Activated gamma-delta T cell treated with anti-CD3 and anti-CD28 coated beads, Interleukin-2, amount 50 U/mL, for 16 hours (primary cell): ENCODE results near the gene GRWD1.
"Not testable (repeated sequence)": the region's sequence is repeated elsewhere in the genome, so short reads cannot be mapped to it uniquely, and the experiment has no call there.

Experiments
- DNase-seq: peaks from one replicate; pipeline ENCODE4 v3.0.0-alpha.2; 2020; ENCODE audit warnings: low read depth

The GRWD1 gene

GRCh38 chr19:48479686-48480085 is 33.9 kb downstream of the GRWD1 start:
- DNase-seq, result no peak

- peak; percentile 21 for DNase-seq
These were observed 34.4 kb downstream of the GRWD1 start for GRCh38 chr19:48480183-48480557.

- DNase-seq, result peak; percentile 31
These were observed 35.0 kb downstream of the GRWD1 start for GRCh38 chr19:48480558-48481500.

GRCh38 chr19:48481846-48482639 is 36.3 kb downstream of the GRWD1 start:
- DNase-seq, result no peak

GRCh38 chr19:48483301-48483700 is 37.5 kb downstream of the GRWD1 start:
- no peak for DNase-seq

- DNase-seq, result no peak
These were observed 38.6 kb downstream of the GRWD1 start for GRCh38 chr19:48484247-48484893.

- DNase-seq, result no peak
These were observed 39.3 kb downstream of the GRWD1 start for GRCh38 chr19:48484931-48485612.

- not testable (repeated sequence) for DNase-seq
These were observed 40.9 kb downstream of the GRWD1 start for GRCh38 chr19:48486706-48487105.

- no peak for DNase-seq
These were observed 41.8 kb downstream of the GRWD1 start for GRCh38 chr19:48487544-48487943.

- DNase-seq, result no peak
These were observed 42.2 kb downstream of the GRWD1 start for GRCh38 chr19:48487948-48488347.

- DNase-seq, result not testable (repeated sequence)
These were observed 42.7 kb downstream of the GRWD1 start for GRCh38 chr19:48488478-48488877.

GRCh38 chr19:48489608-48490216 is 43.9 kb downstream of the GRWD1 start:
- DNase-seq, result peak; percentile 70

- DNase-seq, result peak; percentile 46
These were observed 45.4 kb downstream of the GRWD1 start for GRCh38 chr19:48490981-48491792.

- DNase-seq, result no peak
These were observed 46.0 kb downstream of the GRWD1 start for GRCh38 chr19:48491793-48492123.

GRCh38 chr19:48492925-48493717 is 47.3 kb downstream of the GRWD1 start:
- DNase-seq, result peak; percentile 59

- DNase-seq, result no peak
These were observed 48.1 kb downstream of the GRWD1 start for GRCh38 chr19:48493718-48494401.

- no peak for DNase-seq
These were observed 49.6 kb downstream of the GRWD1 start for GRCh38 chr19:48495396-48495795.

GRCh38 chr19:48496959-48497727 is 51.4 kb downstream of the GRWD1 start:
- no peak for DNase-seq
